GM19239 (cell line): ENCODE results near the gene CENPX.

ENCODE experiments used
- DNase-seq: peaks from one replicate; pipeline ENCODE4 v3.0.0; 2011; ENCODE audit warnings: low spot score; ENCODE audit not compliant: insufficient read length
- FAIRE-seq: peaks from 2 replicates; lab custom pipeline; 2011; peaks lifted over from hg19 to GRCh38; lab: Jason Lieb, UNC

Gene CENPX

DNA sequence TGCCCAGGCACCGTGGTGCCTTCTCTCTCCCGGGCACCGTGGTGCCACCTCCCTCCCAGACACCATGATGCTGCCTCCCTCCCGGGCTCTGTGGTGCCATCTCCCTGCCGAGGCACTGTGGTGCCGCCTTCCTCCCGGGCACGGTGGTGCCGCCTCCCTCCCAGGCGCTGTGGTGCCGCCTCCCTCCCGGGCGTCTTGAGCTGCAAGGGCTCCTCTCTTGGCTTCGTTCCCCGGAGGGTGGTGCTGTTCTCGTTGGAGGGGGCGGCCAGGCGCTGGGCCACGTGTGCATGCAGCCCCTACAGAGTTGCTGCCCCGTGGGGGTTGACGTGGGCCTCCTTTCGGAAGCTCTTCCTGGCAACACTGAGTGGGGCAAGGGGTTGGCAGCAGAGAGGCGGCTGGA is 8.2 kb downstream of the CENPX start:
- DNase-seq (no peak), FAIRE-seq (no peak)

DNA sequence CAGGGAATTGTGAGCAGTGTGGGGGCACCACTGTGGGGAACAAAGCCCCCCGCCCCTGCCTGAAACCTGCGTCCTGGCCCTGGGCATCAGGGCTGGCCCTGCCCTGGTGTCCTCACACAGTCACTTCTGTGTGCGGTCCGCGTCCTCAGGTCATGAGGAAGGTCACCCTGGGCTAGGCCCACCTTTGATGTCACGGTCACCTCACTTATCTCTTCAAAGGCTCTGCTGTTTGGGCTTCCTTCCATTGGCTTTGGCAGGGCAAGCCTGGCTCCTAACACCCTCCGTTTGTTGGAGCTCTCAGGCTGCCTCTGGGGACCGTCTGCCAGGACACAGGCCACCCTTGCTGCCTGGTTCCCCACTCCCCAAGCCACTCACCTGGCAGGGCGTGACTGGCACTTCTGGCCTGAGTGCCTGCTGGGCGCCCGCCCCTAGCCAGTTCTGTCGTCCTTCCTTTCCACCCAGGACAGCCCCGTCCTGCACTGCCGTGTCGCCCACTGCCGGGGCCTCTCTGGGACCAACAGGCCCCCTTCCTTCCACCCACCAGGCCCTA is 8.8 kb downstream of the CENPX start:
- no peak for FAIRE-seq
- no peak for DNase-seq

DNA sequence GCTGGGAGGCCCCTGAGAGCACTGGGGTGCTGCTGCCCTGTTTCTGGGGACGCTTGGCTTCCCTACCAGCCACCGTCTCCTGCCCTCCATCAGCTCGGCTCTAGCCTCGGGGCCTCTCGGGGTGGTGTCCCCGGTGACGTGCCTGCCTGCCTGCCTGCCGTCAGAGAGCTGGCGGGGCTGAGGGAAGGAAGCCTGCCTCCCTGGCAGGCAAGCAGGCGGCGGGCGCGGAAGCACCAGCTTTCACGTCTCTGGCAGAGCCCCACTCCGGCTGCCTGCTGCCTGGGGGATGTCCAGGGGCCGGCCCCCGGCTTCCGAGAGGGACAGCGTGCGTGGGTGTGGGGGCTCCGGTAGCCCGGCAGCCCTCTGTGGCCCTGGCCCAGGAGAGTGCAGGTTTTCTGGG is 9.3 kb downstream of the CENPX start:
- FAIRE-seq (no peak), DNase-seq (no peak)

DNA sequence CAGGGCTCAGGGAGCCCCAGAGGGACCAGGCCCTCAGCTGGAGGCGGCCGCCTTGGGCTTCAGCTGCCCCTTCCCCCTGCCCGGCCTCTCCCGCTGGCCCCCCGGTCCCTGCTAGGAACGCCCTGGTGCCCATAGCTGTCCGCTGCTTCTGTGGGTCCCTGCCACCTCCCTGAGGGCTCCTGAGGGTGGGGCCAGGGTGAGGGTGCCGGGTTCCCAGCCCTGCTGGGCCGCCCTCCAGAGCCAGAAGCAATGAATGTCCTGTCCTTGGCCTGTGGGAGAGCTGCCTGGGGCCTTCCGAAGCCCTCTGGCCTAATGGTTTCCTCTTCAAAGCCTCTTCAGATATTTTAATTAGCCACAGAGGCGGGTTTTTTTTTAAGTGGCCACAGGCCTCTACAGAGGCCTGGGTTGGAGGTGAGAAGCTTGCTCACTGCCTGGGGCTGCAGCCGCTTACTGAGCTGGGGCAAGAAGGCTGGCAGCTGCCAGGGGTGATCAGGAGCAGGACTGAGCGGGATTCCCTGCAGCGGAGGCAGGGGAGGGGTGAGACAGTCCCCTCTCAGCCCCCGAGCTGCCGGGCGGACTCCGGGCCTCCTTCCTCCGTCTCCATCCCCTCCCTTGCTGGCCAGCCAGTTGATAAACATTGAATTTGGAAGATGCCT is 9.9 kb downstream of the CENPX start:
- DNase-seq, result no peak
- no peak for FAIRE-seq

DNA sequence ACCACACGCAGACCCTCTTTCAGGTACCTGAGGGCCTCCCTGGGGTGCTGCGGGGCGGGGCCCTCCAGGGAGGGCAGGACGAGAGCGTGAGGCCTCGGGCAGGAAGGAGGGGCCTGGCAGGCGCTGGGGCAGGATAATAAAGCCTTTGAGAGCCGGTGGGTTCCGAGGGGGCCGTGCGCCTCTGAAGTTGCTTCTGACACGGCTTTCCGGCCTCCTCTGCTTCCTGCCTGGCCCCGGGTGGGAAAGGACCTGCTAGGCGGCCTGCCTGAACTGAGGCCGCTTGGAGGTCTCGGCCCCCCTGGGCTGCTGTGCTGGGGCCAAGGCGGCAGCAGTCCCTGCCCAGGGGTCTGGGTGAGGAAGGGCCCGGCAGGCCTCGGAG is 10.4 kb downstream of the CENPX start:
- FAIRE-seq (no peak), DNase-seq (no peak)

DNA sequence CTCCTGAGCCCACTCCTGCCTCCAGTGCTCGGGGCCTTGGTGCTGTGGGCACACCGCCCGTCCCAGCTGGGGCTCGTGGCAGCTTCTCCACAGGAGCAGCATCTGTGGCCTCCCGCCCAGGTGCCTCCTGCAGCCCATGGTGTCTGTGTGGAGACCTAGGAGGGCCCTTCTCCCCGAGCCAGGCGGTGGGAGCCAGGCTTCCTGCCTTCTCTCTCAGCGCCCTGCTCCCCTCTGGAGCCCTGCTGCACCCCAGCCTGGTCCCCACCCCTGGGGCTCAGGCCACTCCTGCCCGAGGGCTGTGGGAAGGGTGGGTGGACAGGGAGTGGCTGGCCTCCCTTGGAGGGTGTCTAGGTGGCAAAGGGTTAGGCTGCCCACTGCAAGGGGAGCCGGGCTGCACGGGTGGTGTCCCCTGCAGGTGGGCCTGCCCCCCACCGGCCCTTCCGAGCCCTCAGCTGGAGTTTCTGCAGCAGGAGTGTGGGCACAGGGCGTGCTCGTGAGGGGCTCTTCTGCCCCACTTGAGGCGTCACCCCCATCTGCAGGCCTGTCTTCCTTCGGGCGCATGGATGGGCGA is 11.0 kb downstream of the CENPX start:
- FAIRE-seq (no peak), DNase-seq (no peak)

DNA sequence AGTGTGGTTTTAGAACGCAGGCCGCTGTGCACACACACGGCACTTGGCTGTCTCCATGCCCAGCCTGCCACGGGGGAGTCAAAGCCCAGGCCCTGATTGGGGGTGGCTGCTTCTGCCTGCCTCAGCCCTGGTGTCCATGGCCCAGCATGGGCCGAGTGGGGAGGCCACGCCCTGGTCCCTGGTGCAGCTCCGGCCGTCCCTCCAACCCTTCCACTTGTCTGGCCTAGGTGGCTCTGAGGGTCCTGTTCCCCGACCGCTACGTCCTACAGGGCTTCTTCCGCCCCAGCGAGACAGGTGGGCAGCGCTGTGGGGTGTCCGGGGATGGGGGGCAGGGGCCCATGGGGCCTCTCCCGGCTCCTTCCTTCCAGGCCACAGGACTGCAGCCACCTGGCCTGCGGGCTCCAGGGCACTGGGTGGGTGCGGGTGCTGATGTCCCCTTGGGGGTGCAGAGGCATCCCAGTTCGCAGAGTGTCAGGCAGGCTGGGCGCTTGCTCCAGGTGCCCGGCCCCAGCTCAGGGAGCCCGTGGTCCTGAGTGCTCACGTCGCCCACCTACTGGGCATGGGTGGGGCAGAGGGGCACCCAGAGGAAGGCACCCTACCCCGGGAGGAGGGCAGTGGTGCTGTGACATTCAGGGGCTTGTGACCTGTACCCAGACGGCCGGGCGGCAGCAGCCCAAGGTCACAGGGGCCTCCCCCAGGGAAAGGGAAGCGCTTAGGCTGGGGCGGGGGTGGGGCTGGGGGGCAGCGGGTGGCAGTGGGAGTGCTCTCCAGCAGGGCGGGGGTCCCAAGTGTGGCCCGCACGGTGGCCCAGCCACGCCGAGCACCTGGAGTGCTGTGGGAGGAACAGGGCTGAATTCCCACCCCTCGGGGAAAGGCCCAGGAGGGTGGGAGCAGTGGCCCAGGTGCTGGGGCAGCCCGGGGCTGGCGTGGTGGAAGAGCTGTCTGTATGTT is 11.8 kb downstream of the CENPX start:
- DNase-seq (no peak), FAIRE-seq (no peak)

DNA sequence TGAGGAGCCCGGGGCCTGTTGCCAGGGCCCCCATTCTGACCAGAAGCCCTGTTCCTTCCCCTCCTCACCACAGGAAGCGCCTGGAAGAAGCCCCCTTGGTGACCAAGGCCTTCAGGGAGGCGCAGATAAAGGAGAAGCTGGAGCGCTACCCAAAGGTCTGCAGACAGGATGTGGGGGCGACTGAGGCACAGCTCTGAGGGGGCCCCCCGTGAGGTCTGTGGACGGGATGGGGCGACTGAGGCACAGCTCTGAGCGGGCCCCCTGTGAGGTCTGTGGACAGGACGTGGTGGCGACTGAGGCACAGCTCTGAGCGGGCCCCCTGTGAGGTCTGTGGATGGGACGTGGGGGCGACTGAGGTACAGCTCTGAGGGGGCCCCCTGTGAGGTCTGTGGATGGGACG is 13.3 kb downstream of the CENPX start:
- DNase-seq (no peak), FAIRE-seq (no peak)

DNA sequence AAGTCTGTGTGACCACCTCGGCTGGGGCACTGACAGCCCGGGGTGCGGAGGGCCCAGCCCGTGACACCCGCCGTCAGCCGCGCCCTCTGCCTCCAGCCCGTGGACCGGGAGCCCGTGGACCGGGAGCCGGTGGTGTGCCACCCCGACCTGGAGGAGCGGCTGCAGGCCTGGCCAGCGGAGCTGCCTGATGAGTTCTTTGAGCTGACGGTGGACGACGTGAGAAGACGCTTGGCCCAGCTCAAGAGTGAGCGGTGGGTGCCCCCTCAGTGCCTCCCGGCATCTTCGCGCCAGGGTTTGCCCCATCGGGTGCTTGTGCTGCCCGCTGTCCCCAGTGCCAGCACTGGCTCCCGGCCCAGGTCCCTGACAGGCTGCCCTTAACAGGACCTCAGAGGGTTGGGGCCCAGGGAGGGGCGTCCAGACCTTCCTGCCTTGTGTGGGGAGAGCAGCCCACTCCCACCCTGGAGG is 13.7 kb downstream of the CENPX start:
- no peak for FAIRE-seq

DNA sequence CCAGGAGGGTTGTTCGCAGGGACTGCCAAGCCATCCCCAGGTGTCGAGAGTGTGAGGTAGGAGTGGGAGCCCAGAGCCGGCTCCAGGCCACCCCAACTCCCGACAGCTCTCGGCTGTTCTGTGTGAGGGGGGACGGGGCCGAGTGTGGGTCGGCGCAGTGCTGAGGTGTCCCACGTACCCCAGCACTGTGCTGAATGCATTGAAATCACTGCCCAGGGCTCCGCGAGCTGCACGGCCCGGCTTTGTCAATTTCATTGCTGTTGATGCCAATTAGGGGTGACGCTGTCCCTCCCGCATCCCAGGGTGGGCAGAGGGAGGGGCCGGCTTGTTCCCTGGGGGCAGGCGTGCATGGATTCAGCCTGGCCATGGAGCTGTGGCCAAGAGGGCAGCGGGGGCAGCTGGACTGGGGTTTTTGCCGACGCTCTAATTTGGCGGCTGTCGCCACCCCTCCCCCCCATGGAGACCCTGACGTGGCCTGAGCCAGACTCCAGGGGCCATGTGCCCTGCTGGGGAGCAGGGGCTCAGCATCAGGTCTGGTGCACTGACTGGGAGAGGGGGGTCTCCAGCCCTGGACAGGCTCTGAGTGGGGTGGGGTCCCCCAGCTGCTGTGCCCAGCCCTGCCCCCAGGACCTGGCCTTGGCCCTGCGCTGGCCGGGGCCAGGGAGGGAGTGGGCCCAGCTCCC is 14.3 kb downstream of the CENPX start:
- DNase-seq (no peak), FAIRE-seq (no peak)

More for the DNA sequence above, 13.7 kb downstream of the CENPX start:
- DNase-seq, result no peak

DNA sequence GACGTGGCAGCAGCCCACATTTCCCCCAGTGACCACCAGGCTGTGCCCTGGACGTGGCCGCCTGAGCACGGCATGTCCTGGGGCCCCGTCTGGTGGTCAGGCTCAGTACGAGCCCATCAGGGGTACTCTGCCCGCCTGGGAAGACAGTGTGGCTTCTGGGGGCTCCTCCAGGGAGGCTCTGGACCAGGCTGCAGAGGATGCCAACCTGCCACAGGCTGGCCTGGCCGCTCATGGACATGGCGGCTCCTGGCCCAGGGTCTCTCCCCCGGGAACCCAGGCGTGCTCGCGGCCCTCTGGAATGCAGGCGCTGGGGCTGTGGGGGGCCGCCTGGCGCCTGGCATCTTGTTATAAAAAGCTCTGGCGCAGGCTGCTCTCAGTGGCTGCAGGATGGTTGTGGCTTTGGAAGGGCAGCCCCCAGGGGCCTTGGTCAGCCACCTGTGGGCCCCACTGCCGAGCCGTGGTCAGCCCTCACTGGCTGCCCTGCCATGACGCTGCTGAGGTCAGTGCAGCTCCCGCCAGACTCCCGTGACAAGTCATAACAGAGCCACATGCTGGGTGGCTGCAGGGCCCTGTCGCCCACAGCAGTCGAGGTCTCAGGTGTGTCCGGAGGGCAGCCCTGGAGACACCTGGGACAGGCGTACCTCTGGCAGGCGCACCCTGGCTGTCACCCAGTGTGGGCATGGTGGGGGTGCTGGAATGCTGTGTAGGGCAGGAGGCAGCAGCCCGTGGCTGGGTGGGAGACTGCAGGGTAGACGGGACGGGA is 15.0 kb downstream of the CENPX start:
- FAIRE-seq (no peak), DNase-seq (no peak)

DNA sequence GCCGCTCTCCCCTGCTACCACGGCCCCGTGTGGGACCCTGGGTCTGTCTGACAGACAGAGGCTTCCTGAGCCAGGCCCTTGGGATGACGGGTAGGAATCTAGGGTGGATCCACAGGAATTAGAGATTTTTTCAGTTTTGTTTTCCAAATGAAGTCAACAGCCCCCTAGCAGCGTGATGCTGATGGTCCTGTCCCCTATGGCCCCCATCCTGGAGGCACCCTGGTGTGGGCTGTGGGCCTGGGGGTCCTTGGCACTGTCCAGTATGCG is 15.5 kb downstream of the CENPX start:
- DNase-seq (no peak), FAIRE-seq (no peak)

DNA sequence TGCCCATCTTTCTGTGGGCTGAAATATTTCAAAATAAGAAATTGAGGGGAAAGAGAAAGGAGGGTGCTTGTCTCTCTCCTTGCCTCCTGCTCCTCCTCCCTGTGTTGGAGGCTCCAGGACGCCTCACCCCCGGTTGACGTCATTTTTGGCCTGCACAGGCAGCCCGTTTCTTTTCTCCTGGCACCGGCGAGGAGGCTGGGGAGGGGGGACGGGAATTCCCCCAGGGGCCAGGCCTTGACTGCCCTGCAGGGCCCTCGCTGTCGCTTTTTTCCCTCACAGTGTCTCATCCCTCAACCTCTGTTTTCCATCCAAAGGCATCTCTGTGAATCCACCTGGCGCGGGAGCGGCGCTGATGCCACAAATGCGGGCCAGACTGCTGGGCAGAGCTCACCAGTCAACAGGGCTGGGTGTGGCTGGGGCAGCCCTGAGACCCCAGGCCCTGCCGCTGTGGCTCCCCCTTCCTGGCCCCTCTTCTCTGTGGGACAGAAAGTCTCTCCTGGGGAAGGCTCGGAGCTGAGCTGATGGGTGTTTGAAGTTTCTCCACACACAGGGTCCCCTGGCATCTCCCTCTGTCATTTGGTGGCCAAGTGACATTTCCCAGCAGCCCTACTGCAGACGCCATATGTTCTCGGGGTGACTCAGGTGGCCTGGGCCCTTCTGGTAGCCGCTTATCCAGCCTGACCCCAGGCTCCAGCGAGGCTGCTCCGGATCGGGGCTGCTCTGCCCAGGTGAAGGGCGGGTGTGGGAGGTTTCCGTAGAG is 16.0 kb downstream of the CENPX start:
- DNase-seq (no peak), FAIRE-seq (no peak)

DNA sequence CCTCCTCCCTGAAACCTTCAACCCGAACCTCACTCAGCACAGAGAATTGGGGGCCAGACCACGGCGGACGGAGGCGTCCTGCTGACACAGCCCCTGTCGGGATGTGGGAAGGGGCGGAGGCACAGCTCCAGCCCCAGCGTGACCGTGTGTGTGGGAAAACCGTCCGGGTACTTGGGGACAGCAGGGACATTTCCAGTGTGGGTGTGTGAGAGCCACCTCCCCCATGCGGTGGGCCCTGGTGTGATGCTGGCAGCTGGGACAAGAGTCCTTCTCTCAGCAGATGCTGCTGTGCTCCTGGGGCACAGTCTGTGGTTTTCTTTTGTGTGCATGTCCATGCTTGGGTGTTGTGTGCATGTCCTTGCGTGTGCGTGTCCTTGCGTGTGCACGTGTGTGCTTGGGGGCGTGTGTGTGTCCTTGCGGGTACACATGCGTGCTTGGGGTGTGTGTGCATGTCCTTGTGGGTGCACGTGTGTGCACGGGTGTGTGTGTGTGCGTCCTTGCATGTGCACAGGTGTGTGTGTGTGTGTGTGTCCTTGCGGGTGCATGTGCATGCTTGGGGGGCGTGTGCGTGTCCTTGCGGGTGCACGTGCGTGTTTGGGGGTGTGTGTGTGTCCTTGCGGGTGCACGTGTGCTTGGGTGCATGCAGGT is 16.9 kb downstream of the CENPX start:
- DNase-seq (no peak), FAIRE-seq (no peak)

DNA sequence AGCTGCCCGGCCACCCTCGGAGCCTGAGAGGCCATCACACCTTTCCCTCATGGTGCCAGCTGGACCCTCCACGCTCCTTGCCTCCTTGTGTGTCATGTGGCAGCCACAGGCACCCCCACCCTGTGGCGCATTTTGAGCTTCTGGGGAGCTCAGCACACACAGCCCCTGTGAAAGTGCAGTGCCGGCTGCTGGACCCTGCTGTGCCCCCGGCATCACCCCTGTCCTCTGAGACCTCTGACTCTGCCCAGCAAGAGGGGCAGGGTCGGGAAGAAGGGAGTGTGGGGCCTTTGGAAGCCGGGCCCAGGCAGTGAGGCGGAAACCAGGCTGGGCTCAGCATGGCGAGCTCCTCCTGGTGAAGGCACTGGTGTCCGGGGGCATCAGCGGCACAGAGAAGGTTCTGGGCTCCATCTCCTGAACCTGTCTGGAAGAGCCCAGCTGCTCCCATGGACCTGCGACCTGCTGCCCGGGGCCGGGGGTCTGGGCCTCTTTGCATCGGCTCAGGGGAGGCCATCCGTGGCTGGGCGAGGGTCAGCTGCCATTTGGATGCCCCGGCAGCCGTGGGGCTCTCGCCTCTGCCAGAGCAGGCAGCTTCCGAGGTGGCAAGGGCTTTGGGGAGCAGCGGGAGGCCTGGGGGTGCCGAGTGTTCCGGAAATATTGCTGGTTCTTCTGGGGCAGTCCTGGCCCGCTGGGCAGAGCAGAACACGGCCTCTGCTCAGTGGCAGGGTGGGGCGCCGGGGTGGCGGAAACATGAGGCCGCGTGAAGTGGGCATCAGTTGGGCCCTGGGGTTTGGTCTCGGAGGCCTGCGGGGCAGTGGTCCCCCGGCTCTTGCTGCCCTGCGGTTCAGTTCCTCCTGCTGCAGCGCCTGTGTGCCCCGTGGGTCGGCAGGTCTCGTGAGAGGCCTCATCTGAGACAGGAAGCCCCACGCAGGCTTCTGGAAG is 17.9 kb downstream of the CENPX start:
- no peak for DNase-seq
- no peak for FAIRE-seq

DNA sequence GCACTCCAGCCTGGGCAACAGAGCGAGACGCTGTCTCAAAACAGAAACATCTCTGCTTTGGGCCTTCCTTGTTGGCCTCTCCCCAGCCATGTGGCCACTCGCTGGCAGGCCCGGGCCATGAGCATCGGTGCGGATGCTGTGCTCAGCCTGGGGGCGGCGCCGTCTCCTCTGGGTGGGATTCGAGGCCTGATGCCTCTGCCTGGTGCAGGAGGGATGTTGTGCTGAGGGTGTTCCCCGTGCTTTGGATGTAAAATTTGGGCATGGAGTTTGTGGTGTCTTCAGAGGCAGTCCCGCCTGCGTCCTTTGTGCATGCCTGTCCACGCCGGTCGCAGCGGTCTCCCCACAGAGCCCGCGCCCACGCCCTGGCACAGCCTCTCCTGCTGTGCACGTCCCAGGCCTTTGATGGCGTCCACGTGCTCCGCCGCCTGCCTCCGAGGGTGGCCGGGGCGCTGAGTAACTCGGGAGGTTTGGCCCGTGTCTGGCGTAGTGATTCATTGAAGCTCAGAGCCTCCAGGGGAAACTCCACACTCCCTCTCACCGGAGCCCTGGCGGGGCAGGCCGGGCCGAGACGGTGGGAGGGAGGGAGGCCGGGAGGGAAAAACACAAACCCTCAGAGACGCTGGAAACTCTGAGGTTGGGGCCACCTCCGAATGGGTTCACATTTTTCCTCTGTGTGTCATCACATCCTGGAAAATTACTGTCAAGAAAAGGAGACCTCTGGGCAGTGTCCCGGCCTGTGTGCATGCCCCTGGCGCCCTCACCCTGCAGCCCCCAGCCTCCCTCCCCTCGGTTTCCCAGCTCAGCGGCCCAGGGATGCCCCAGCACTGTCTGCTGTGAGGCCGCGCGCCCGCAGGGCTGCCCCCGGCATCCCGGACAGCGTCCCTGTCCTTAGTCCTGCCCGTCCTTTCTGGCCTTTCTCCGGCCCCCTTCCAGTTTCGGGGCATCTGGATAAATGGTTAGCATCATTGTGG is 19.0 kb downstream of the CENPX start:
- DNase-seq (no peak), FAIRE-seq (no peak)
